ENCODE results near the gene FGF8. TPM values are rescaled to one million over a fixed set of nuclear protein-coding genes. Genes with fewer than 3 reads are reported as not detected.

Gene FGF8
- polyA plus RNA-seq, 3 donors: not detected

- Histone ChIP-seq H3K4me3 (replicated peaks in 1 of 3; ENCODE audit: low read depth in 2 of 3, low read length in 3 of 3) (peak overlapping the region; percentile 51 to 79 (median 62)), H3K27ac (ENCODE audit: low read depth in 1 of 2, low read length in 2 of 2) (peak overlapping the region in 1 of 2 donors; percentile 59), H3K4me1 (ENCODE audit: control insufficient read depth in 1 of 2, insufficient read depth in 2 of 2, low read length in 2 of 2) (peaks cover 33 to 48% of the 10 kb centered on the region in 2 donors), H3K27me3 (ENCODE audit: control insufficient read depth in 2 of 2, insufficient read depth in 2 of 2, low read length in 2 of 2) (peaks cover 4 to 10% of the 10 kb centered on the region in 2 donors), H2AFZ (ENCODE audit: insufficient read depth, low read depth, low read length, poor library complexity, severe bottlenecking) (peak overlapping the region; percentile 81), H3K36me3 (replicated peaks in 1 of 2; ENCODE audit: control insufficient read depth in 1 of 2, insufficient read depth in 2 of 2, low read length in 2 of 2) (peaks cover 43 to 48% of the 10 kb centered on the region in 2 donors), H3K9ac (ENCODE audit: insufficient read depth, low read length, poor library complexity, severe bottlenecking) (peak overlapping the region; percentile 65), H3K9me3 (replicated peaks in 1 of 2; ENCODE audit: control insufficient read depth in 1 of 2, insufficient read depth in 1 of 2, low read length in 2 of 2) (peaks cover 0 to 2% of the 10 kb centered on the region in 2 donors), H4K20me1 (ENCODE audit: insufficient read depth, low read length) (peaks cover 67% of the 10 kb centered on the region), H3K4me2 (replicated peaks; ENCODE audit: extremely low read depth, low read length, poor library complexity, severe bottlenecking) (peak overlapping the region; percentile 81), H3K79me2 (ENCODE audit: insufficient read depth, low read length) (no peaks in the 10 kb centered on the region)
- Mint-ChIP-seq H3K9me3 (peaks cover 0 to 5% (median 4%) of the 10 kb centered on the region in 7 donors), H3K4me3 (peak overlapping the region; percentile 99), H3K36me3 (peaks cover 37 to 48% of the 10 kb centered on the region in 2 donors), H3K4me1 (peaks cover 45% of the 10 kb centered on the region), H3K27ac (peak overlapping the region in 4 of 7 donors; percentile 47 to 92 (median 66)), H3K27me3 (ENCODE audit: low read depth in 3 of 3) (peaks cover 9 to 20% (median 12%) of the 10 kb centered on the region in 3 donors)
- TF ChIP-seq, protein P1, sequence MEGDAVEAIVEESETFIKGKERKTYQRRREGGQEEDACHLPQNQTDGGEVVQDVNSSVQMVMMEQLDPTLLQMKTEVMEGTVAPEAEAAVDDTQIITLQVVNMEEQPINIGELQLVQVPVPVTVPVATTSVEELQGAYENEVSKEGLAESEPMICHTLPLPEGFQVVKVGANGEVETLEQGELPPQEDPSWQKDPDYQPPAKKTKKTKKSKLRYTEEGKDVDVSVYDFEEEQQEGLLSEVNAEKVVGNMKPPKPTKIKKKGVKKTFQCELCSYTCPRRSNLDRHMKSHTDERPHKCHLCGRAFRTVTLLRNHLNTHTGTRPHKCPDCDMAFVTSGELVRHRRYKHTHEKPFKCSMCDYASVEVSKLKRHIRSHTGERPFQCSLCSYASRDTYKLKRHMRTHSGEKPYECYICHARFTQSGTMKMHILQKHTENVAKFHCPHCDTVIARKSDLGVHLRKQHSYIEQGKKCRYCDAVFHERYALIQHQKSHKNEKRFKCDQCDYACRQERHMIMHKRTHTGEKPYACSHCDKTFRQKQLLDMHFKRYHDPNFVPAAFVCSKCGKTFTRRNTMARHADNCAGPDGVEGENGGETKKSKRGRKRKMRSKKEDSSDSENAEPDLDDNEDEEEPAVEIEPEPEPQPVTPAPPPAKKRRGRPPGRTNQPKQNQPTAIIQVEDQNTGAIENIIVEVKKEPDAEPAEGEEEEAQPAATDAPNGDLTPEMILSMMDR (IDR thresholded peaks at IDR 0.05): no peak
- intact Hi-C loops (cut with micrococcal nuclease): loop anchor here (5.0 kb wide), 3 partner anchors 181 to 571 kb away; partner anchors contain the start of gene HPS6 (in 1 of the 2)
- 50% methylated on average over 4 of the region's 10 CpGs for WGBS (ENCODE audit: insufficient coverage)
- DNase-seq: no peak
Measured at GRCh38 chr10:101783736-101784118, 7.8 kb upstream of the FGF8 start.

GRCh38 chr10:101782811-101783735 is 7.2 kb upstream of the FGF8 start, which contains the start of gene NPM3:
TSS of gene NPM3 (minus strand) at chr10:101783446. CDS start at chr10:101783390, 56 bp downstream.
- peak within 1 kb of the TSS; percentile 99 for H3K4me3 Mint-ChIP-seq
- peak within 1 kb of the TSS; percentile 47 to 92 (median 82) for H3K27ac Mint-ChIP-seq
- DNase-seq: peak; percentile 19 to 31 (median 30)
- peaks cover 36 to 41% of the 10 kb centered on the region in 2 donors for H3K36me3 ChIP-seq (replicated peaks in 1 of 2; ENCODE audit: control insufficient read depth in 1 of 2, insufficient read depth in 2 of 2, low read length in 2 of 2)
- H3K27me3 Mint-ChIP-seq (ENCODE audit: low read depth in 3 of 3): peaks cover 16 to 26% (median 19%) of the 10 kb centered on the region in 3 donors
- H3K27me3 ChIP-seq (ENCODE audit: control insufficient read depth in 2 of 2, insufficient read depth in 2 of 2, low read length in 2 of 2): peaks cover 11 to 17% of the 10 kb centered on the region in 2 donors
- peaks cover 35 to 52% of the 10 kb centered on the region in 2 donors for H3K4me1 ChIP-seq (ENCODE audit: control insufficient read depth in 1 of 2, insufficient read depth in 2 of 2, low read length in 2 of 2)
- 1% methylated on average over 35 of the region's 57 CpGs for WGBS (ENCODE audit: insufficient coverage)
- H4K20me1 ChIP-seq (ENCODE audit: insufficient read depth, low read length): peaks cover 71% of the 10 kb centered on the region
- peaks cover 0 to 8% of the 10 kb centered on the region in 2 donors for H3K9me3 ChIP-seq (replicated peaks in 1 of 2; ENCODE audit: control insufficient read depth in 1 of 2, insufficient read depth in 1 of 2, low read length in 2 of 2)
- peaks cover 0 to 9% (median 4%) of the 10 kb centered on the region in 7 donors for H3K9me3 Mint-ChIP-seq
- H3K79me2 ChIP-seq (ENCODE audit: insufficient read depth, low read length): no peaks in the 10 kb centered on the region
- H3K27ac ChIP-seq (ENCODE audit: low read depth in 1 of 2, low read length in 2 of 2): peak within 1 kb of the TSS; percentile 14 to 59
- peak within 1 kb of the TSS; percentile 65 for H3K9ac ChIP-seq (ENCODE audit: insufficient read depth, low read length, poor library complexity, severe bottlenecking)
- TF ChIP-seq, protein P1 (IDR thresholded peaks at IDR 0.05): no peak
- peaks cover 37 to 43% of the 10 kb centered on the region in 2 donors for H3K36me3 Mint-ChIP-seq
- H3K4me2 ChIP-seq (replicated peaks; ENCODE audit: extremely low read depth, low read length, poor library complexity, severe bottlenecking): peak within 1 kb of the TSS; percentile 81
- H2AFZ ChIP-seq (ENCODE audit: insufficient read depth, low read depth, low read length, poor library complexity, severe bottlenecking): peak within 1 kb of the TSS; percentile 81
- intact Hi-C loops (cut with micrococcal nuclease): loop anchor here (5.0 kb wide), 3 partner anchors 181 to 571 kb away; partner anchors contain the start of gene HPS6 (in 1 of the 2)
- peak within 1 kb of the TSS; percentile 51 to 79 (median 62) for H3K4me3 ChIP-seq (replicated peaks in 1 of 3; ENCODE audit: low read depth in 2 of 3, low read length in 3 of 3)
- peaks cover 47% of the 10 kb centered on the region for H3K4me1 Mint-ChIP-seq
